GM12872 (cell line): ENCODE data around the gene PDE4B.

ENCODE experiments used
- CTCF ChIP-seq: IDR thresholded peaks from 3 replicates; pipeline ENCODE4 v1.5.1; 2011; ENCODE audit warnings: low read depth, mild to moderate bottlenecking, low read length, moderate library complexity; ENCODE audit not compliant: insufficient read depth

PDE4B gene

GRCh38 chr1:66243548-66244130, 450.9 kb downstream of the PDE4B start:
- no peak for TF ChIP-seq CTCF

- TF ChIP-seq CTCF, result no peak
These were observed 451.7 kb downstream of the PDE4B start for GRCh38 chr1:66244429-66244828.

GRCh38 chr1:66245691-66246090, 453.0 kb downstream of the PDE4B start:
- TF ChIP-seq CTCF, result no peak

- no peak for TF ChIP-seq CTCF
These were observed 453.9 kb downstream of the PDE4B start for GRCh38 chr1:66246351-66247269.

- TF ChIP-seq CTCF, result no peak
These were observed 454.9 kb downstream of the PDE4B start for GRCh38 chr1:66247415-66248208.

GRCh38 chr1:66248257-66248656, 455.6 kb downstream of the PDE4B start:
- no peak for TF ChIP-seq CTCF

GRCh38 chr1:66248746-66249145, 456.1 kb downstream of the PDE4B start:
- no peak for TF ChIP-seq CTCF
